ES-I3 (cell line): ENCODE results near the gene LBP.
"Not testable (repeated sequence)": the region's sequence is repeated elsewhere in the genome, so short reads cannot be mapped to it uniquely, and the experiment has no call there.

ENCODE experiments used
- H3K36me3 ChIP-seq: 2 replicates; pipeline ENCODE4 v1.6.1; 2013; ENCODE audit warnings: mild to moderate bottlenecking, low read length, control low read depth, moderate library complexity; ENCODE audit not compliant: insufficient read depth
- H3K4me1 ChIP-seq: 2 replicates; pipeline ENCODE4 v1.6.1; 2013; ENCODE audit warnings: mild to moderate bottlenecking, control low read depth, low read length; ENCODE audit not compliant: insufficient read depth
- H3K9ac ChIP-seq: 2 replicates; pipeline ENCODE4 v1.6.1; 2013; ENCODE audit warnings: low read depth, mild to moderate bottlenecking, low read length, moderate library complexity
- H3K9me3 ChIP-seq: 2 replicates; pipeline ENCODE4 v1.6.1; 2013; ENCODE audit warnings: mild to moderate bottlenecking, low read length, moderate library complexity; ENCODE audit not compliant: control insufficient read depth, insufficient read depth

LBP gene

DNA sequence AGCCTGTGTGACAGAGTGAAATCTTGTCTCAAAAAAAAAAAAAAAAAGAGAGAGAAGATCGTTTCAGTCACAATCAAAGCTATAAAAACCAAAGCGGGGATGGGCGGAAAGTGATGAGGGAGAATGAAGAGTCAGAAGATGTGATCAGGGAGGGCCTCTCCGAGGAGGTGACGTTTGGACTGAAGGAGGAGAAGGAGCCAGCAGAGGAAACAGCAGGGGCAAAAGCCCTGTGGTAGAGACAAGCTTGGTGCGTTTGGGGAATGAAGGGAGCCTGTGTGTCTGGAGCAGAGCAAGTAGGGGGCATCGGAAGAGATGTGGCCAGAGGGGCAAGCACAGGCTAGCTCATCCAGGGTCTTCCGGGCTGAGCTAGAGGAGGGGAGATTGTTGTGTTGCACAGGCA is 14.5 kb upstream of the LBP start:
- Histone ChIP-seq H3K9ac (no peak overlapping the region), H3K4me1 (no peaks in the 10 kb centered on the region), H3K36me3 (no peaks in the 10 kb centered on the region), H3K9me3 (no peaks in the 10 kb centered on the region)

DNA sequence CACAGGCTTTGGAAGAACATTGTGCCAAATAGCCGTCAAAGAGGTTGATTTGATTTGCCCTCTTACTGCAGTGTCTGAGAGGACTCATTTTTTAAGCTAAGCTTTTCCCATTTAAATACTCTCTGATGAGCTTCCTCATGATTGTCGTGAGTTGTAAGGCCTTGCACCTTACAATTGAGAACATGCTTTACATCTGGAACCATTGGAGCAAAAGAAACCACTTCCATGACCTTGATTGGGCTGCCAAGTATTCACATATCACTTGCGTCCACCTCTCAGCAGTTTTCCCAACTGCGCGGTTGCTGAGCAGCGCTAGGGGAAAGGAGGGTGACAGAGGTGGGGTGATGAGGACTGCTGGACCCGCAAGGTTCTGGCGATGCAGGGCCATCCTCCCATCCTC is 12.3 kb upstream of the LBP start:
- Histone ChIP-seq H3K36me3 (no peaks in the 10 kb centered on the region), H3K9ac (no peak overlapping the region), H3K4me1 (peaks cover under 1% of the 10 kb centered on the region; the same call in 1 of the 2 replicates), H3K9me3 (0 out of 2 replicates have a peak, but pooled peaks cover 5% of the 10 kb centered on the region)

DNA sequence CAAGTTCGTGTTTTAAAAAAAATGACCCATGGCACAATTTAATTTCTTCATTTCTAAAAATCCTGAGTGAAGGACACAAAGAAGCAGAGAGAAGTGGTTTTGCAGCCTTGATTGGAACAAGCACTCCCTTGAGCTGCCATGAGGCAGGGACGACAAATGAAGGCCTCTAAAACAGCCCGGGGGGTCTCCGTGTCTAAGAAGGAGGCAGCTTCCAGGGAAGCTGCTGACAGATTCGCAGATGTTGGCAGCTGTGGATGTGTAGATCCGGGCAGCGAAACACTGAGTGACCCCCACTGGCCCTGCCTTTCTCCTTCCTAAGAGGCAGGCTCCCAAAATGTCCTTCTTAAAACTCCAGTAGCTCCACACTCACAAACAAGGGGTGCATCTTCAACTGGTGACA is 9.6 kb upstream of the LBP start:
- H3K36me3 ChIP-seq, result no peaks in the 10 kb centered on the region
- no peak overlapping the region for H3K9ac ChIP-seq
- 0 out of 2 replicates have a peak, but pooled peaks cover 5% of the 10 kb centered on the region for H3K9me3 ChIP-seq
- peaks cover 8% of the 10 kb centered on the region for H3K4me1 ChIP-seq

DNA sequence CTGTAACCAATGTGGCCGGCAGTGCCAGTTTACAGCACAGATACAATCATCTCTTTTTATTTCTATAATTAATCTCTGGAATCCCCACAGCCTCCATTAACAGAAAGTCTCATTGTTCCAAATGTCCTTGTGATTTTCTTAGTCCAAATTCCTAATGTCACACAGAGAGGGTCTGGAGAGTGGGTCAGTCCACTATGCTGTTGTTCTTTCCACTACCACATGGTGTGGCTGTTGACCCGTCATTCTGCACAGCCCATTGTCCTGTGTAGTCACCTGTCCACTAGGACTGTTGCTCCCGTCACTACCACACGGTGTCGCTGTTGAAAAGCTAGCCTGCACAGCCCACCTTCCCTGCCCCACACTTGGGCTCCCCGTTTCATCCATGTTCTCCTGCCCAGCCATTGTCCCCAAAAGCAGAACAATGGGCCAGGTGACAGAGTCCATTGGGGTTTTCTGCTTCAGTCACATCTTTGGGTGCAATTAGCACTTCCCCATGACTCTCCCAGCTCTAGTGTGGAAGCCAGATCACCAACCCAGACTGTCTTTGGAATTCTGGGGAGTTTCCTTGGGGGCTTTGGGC is 8.6 kb upstream of the LBP start:
- Histone ChIP-seq H3K9ac (no peak overlapping the region), H3K9me3 (0 out of 2 replicates have a peak, but pooled peaks cover 5% of the 10 kb centered on the region), H3K4me1 (peaks cover 14% of the 10 kb centered on the region), H3K36me3 (no peaks in the 10 kb centered on the region)

- H3K9me3 ChIP-seq, result 0 out of 2 replicates have a peak, but pooled peaks cover 5% of the 10 kb centered on the region
- no peaks in the 10 kb centered on the region for H3K36me3 ChIP-seq
- no peak overlapping the region for H3K9ac ChIP-seq
- H3K4me1 ChIP-seq, result peaks cover 20% of the 10 kb centered on the region
Observed at GRCh38 chr20:38338849-38339520, 7.3 kb upstream of the LBP start.

GRCh38 chr20:38339521-38339896 is 6.8 kb upstream of the LBP start:
- not testable (repeated sequence) for H3K9ac ChIP-seq, H3K36me3 ChIP-seq, H3K9me3 ChIP-seq
- peaks cover 20% of the 10 kb centered on the region for H3K4me1 ChIP-seq

GRCh38 chr20:38339997-38340396 is 6.3 kb upstream of the LBP start:
- H3K9me3 ChIP-seq, result 0 out of 2 replicates have a peak, but pooled peaks cover 5% of the 10 kb centered on the region
- H3K36me3 ChIP-seq, result no peaks in the 10 kb centered on the region
- no peak overlapping the region for H3K9ac ChIP-seq
- peaks cover 20% of the 10 kb centered on the region for H3K4me1 ChIP-seq

- H3K9me3 ChIP-seq, result 0 out of 2 replicates have a peak, but pooled peaks cover 5% of the 10 kb centered on the region
- no peaks in the 10 kb centered on the region for H3K36me3 ChIP-seq
- H3K4me1 ChIP-seq, result peaks cover 20% of the 10 kb centered on the region
- H3K9ac ChIP-seq, result no peak overlapping the region
Observed at GRCh38 chr20:38340693-38341092, 5.6 kb upstream of the LBP start.

DNA sequence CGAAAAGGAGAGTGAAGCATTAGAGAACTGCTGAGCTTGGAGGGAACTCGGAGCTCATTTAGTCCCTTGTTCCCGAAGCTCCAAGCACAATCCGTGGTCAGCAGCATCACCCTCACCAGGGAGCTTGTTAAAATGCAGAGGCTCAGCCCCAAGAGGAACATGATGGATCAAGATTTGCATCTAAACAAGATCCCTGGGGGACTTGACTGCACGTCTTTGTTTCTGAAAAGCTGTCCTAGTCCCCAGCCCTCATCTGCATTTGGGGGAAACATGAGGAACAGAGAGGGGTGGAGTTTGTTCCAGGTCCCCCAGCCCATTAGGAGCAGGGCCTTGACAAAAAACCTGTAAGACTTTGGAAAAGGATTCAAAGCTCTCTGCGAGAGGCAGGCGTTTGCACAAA is 4.1 kb upstream of the LBP start:
- Histone ChIP-seq H3K36me3 (no peaks in the 10 kb centered on the region), H3K4me1 (peaks cover 20% of the 10 kb centered on the region), H3K9ac (no peak overlapping the region), H3K9me3 (0 out of 2 replicates have a peak, but pooled peaks cover 5% of the 10 kb centered on the region)

- Histone ChIP-seq H3K9me3 (0 out of 2 replicates have a peak, but pooled peaks cover 4% of the 10 kb centered on the region), H3K9ac (no peak overlapping the region), H3K4me1 (peaks cover 20% of the 10 kb centered on the region), H3K36me3 (no peaks in the 10 kb centered on the region)
Observed at GRCh38 chr20:38342713-38343310, 3.5 kb upstream of the LBP start.

GRCh38 chr20:38343311-38344106 is 2.8 kb upstream of the LBP start:
- H3K9ac ChIP-seq, result no peak overlapping the region
- H3K9me3 ChIP-seq, result no peaks in the 10 kb centered on the region
- peaks cover 20% of the 10 kb centered on the region for H3K4me1 ChIP-seq
- H3K36me3 ChIP-seq, result no peaks in the 10 kb centered on the region

DNA sequence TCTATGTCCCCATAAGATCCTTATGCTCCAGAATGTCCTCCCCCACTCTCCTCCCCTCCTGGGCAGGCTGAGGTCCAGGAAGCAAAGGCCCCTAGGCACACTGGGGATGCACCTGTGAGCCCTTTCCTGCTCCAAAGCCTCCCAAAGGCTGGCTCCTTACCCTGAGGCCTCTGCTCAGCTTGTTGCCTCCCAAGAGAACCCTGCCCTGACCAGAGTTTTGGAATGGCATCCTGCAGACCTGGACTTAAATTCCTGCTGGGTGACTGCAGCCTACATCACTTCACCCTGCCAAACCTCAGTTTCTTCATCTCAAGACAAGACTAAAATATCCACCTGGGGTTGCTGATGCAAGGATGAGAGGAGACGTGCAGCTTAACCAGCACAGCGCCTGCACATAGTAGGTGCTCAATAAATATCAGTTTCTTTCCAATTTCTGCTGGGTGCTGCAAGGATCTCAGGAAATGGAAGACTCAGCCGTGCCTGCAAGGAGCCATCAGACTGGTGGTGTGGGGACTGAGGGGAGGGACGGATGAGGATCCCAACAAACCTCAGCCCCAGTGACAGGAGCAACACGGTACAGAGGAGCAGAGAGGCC is 2.1 kb upstream of the LBP start:
- H3K36me3 ChIP-seq, result no peaks in the 10 kb centered on the region
- H3K9ac ChIP-seq, result no peak overlapping the region
- H3K4me1 ChIP-seq, result peaks cover 18% of the 10 kb centered on the region
- H3K9me3 ChIP-seq, result no peaks in the 10 kb centered on the region

- H3K9me3 ChIP-seq, result no peaks in the 10 kb centered on the region
- no peaks in the 10 kb centered on the region for H3K36me3 ChIP-seq
- H3K9ac ChIP-seq, result no peak overlapping the region
- peaks cover 16% of the 10 kb centered on the region for H3K4me1 ChIP-seq
Observed at GRCh38 chr20:38345643-38346042, 639 bp upstream of the LBP start.

DNA sequence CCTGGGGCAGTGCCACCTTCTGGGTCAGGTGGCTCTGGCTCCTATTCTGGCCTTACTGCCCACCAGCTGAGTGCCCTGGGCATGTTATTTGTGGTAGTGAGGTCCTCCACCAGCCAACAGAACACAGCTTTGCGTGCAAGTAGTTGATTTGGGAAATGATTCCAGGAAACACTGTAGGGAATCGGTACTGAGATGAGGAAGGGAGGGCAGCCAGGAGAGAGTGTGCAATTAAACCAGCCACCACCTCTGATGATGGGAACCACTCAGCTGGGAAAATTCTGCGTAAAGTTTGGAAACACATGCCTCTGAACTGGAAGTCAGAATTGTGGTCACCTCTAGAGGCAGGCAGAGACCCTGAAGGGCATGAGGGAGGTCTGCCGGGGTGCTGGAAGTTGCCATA is 459 bp downstream of the LBP start:
- Histone ChIP-seq H3K36me3 (no peaks in the 10 kb centered on the region), H3K9me3 (no peaks in the 10 kb centered on the region), H3K9ac (no peak overlapping the region), H3K4me1 (peaks cover 12% of the 10 kb centered on the region)
